Stimulated activated CD4-positive, alpha-beta T cell treated with anti-CD3 and anti-CD28 coated beads, Interleukin-12 subunit alpha, Interleukin-12 subunit beta, amount 100 ng/mL, for 4 hours (primary cell): ENCODE measurements around the gene SMAD5.
A peak's percentile ranks its signal among the peaks of the same experiment; 100 is the strongest.

Source experiments
- DNase-seq: peaks from one replicate; pipeline ENCODE4 v3.0.0-alpha.2; 2020

The SMAD5 gene

GRCh38 chr5:136115183-136115865, 17.3 kb upstream of the SMAD5 start:
- no peak for DNase-seq

- no peak for DNase-seq
These were observed 12.1 kb upstream of the SMAD5 start for GRCh38 chr5:136120529-136120928.

GRCh38 chr5:136123236-136123768, 9.3 kb upstream of the SMAD5 start:
- DNase-seq: no peak

GRCh38 chr5:136127560-136127959, 5.1 kb upstream of the SMAD5 start:
- DNase-seq: no peak

- no peak for DNase-seq
These were observed 4.2 kb upstream of the SMAD5 start for GRCh38 chr5:136128481-136128880.

GRCh38 chr5:136129445-136129844, 3.2 kb upstream of the SMAD5 start:
- no peak for DNase-seq

- no peak for DNase-seq
These were observed 2.1 kb upstream of the SMAD5 start for GRCh38 chr5:136130581-136130980.

- no peak for DNase-seq
These were observed 558 bp upstream of the SMAD5 start for GRCh38 chr5:136132087-136132486.

GRCh38 chr5:136133222-136133921, 727 bp downstream of the SMAD5 start:
- DNase-seq: peak; percentile 1

- no peak for DNase-seq
These were observed 1.3 kb downstream of the SMAD5 start for GRCh38 chr5:136133922-136134379.

GRCh38 chr5:136134653-136135052, 2.0 kb downstream of the SMAD5 start:
- no peak for DNase-seq

- DNase-seq: no peak
These were observed 2.9 kb downstream of the SMAD5 start for GRCh38 chr5:136135536-136135935.

- DNase-seq: no peak
These were observed 5.0 kb downstream of the SMAD5 start for GRCh38 chr5:136137497-136138220.

GRCh38 chr5:136141561-136141960, 8.9 kb downstream of the SMAD5 start:
- no peak for DNase-seq

GRCh38 chr5:136143312-136143711, 10.7 kb downstream of the SMAD5 start:
- DNase-seq: no peak

- DNase-seq: no peak
These were observed 11.1 kb downstream of the SMAD5 start for GRCh38 chr5:136143763-136144162.

GRCh38 chr5:136145030-136145429, 12.4 kb downstream of the SMAD5 start:
- DNase-seq: no peak

GRCh38 chr5:136146201-136146600, 13.6 kb downstream of the SMAD5 start:
- no peak for DNase-seq

- no peak for DNase-seq
These were observed 15.0 kb downstream of the SMAD5 start for GRCh38 chr5:136147632-136148031.

- no peak for DNase-seq
These were observed 17.2 kb downstream of the SMAD5 start for GRCh38 chr5:136149891-136150290.

- DNase-seq: no peak
These were observed 21.1 kb downstream of the SMAD5 start for GRCh38 chr5:136153581-136154236.

GRCh38 chr5:136155078-136155477, 22.4 kb downstream of the SMAD5 start:
- DNase-seq: no peak

GRCh38 chr5:136155761-136156160, 23.1 kb downstream of the SMAD5 start:
- DNase-seq: no peak
